H9 (cell line): ENCODE data around the gene TNNI3. TPM values are rescaled to one million over a fixed set of nuclear protein-coding genes. Genes with fewer than 3 reads are reported as not detected.

Experiments used
- DNase-seq: peaks from one replicate; pipeline ENCODE4 v3.0.0-alpha.2; 2017
- H2AFZ ChIP-seq: one replicate; pipeline ENCODE4 v1.6.1; 2013; ENCODE audit warnings: mild to moderate bottlenecking, low read length, control low read depth, moderate library complexity
- H2AK5ac ChIP-seq: 2 replicates; pipeline ENCODE4 v1.6.1; 2013; ENCODE audit warnings: low read length, control low read depth, mixed read lengths; ENCODE audit not compliant: insufficient read length
- H2BK120ac ChIP-seq: one replicate; pipeline ENCODE4 v1.6.1; 2013; ENCODE audit warnings: low read depth, mild to moderate bottlenecking, low read length, control low read depth, inconsistent platforms; ENCODE audit not compliant: poor library complexity, severe bottlenecking
- H2BK12ac ChIP-seq: 2 replicates; pipeline ENCODE4 v1.6.1; 2013; ENCODE audit warnings: low read length, control low read depth, mixed read lengths, low read depth; ENCODE audit not compliant: insufficient read length
- H2BK15ac ChIP-seq: 2 replicates; pipeline ENCODE4 v1.6.1; 2013; ENCODE audit warnings: low read depth, low read length, control low read depth
- H2BK20ac ChIP-seq: one replicate; pipeline ENCODE4 v1.6.1; 2013; ENCODE audit warnings: low read depth, mild to moderate bottlenecking, low read length, control low read depth, inconsistent platforms; ENCODE audit not compliant: poor library complexity, severe bottlenecking
- H2BK5ac ChIP-seq: 2 replicates; pipeline ENCODE4 v1.6.1; 2013; ENCODE audit warnings: low read length, control low read depth, mixed read lengths; ENCODE audit not compliant: insufficient read length
- H3K14ac ChIP-seq: 2 replicates; pipeline ENCODE4 v1.6.1; 2013; ENCODE audit warnings: low read length, control low read depth; ENCODE audit not compliant: insufficient read depth
- H3K18ac ChIP-seq: 2 replicates; pipeline ENCODE4 v1.6.1; 2013; ENCODE audit warnings: low read depth, mild to moderate bottlenecking, mixed read lengths, low read length, control low read depth; ENCODE audit not compliant: insufficient read length
- H3K23ac ChIP-seq: 2 replicates; pipeline ENCODE4 v1.6.1; 2013; ENCODE audit warnings: low read length, control low read depth, mixed read lengths, low read depth; ENCODE audit not compliant: insufficient read length
- H3K23me2 ChIP-seq: 2 replicates; pipeline ENCODE4 v1.6.1; 2013; ENCODE audit warnings: low read depth, mild to moderate bottlenecking, mixed read lengths, low read length, control low read depth; ENCODE audit not compliant: insufficient read length, poor library complexity, severe bottlenecking
- H3K27ac ChIP-seq: 2 replicates; pipeline ENCODE4 v1.5.1; 2013; ENCODE audit warnings: low read length, control low read depth, mixed read lengths, low read depth; ENCODE audit not compliant: insufficient read length
- H3K27me3 ChIP-seq: 2 replicates; pipeline ENCODE4 v1.6.1; 2013; ENCODE audit warnings: low read length, control low read depth, inconsistent platforms; ENCODE audit not compliant: insufficient read depth
- H3K4ac ChIP-seq: 2 replicates; pipeline ENCODE4 v1.6.1; 2013; ENCODE audit warnings: low read depth, mild to moderate bottlenecking, control low read depth, inconsistent platforms, low read length, moderate library complexity
- H3K4me1 ChIP-seq: 2 replicates; pipeline ENCODE4 v1.6.1; 2013; ENCODE audit warnings: low read length, control low read depth, inconsistent platforms; ENCODE audit not compliant: insufficient read depth
- H3K4me2 ChIP-seq: 2 replicates; pipeline ENCODE4 v1.6.1; 2013; ENCODE audit warnings: low read length, control low read depth, mixed read lengths; ENCODE audit not compliant: insufficient read length, insufficient read depth
- H3K56ac ChIP-seq: 2 replicates; pipeline ENCODE4 v1.6.1; 2013; ENCODE audit warnings: low read depth, mild to moderate bottlenecking, mixed read lengths, low read length, control low read depth; ENCODE audit not compliant: insufficient read length
- H3K79me1 ChIP-seq: 2 replicates; pipeline ENCODE4 v1.6.1; 2013; ENCODE audit warnings: low read depth, mild to moderate bottlenecking, moderate library complexity, low read length, control low read depth, inconsistent platforms; ENCODE audit not compliant: insufficient read depth, poor library complexity, severe bottlenecking
- H3K79me2 ChIP-seq: 2 replicates; pipeline ENCODE4 v1.6.1; 2013; ENCODE audit warnings: low read length, control low read depth, inconsistent platforms; ENCODE audit not compliant: insufficient read depth
- H3K9ac ChIP-seq: 2 replicates; pipeline ENCODE4 v1.6.1; 2013; ENCODE audit warnings: low read length, control low read depth, mixed read lengths; ENCODE audit not compliant: insufficient read length; ENCODE audit errors: extremely low read depth
- H3K9me3 ChIP-seq: one replicate; pipeline ENCODE4 v1.6.1; 2013; ENCODE audit warnings: low read depth, low read length, inconsistent platforms; ENCODE audit not compliant: control insufficient read depth
- H3T11ph ChIP-seq: one replicate; pipeline ENCODE4 v1.6.1; 2013; ENCODE audit warnings: mild to moderate bottlenecking, low read length, control low read depth, inconsistent platforms
- H4K20me1 ChIP-seq: one replicate; pipeline ENCODE4 v1.6.1; 2013; ENCODE audit not compliant: control insufficient read depth, insufficient read length, insufficient read depth
- H4K5ac ChIP-seq: 2 replicates; pipeline ENCODE4 v1.6.1; 2013; ENCODE audit warnings: low read depth, mild to moderate bottlenecking, mixed read lengths, low read length, control low read depth; ENCODE audit not compliant: insufficient read length
- H4K8ac ChIP-seq: replicated peaks from 2 replicates; pipeline ENCODE4 v1.6.1; 2013; ENCODE audit warnings: low read length, control low read depth, mixed read lengths, low read depth; ENCODE audit not compliant: insufficient read length
- H4K91ac ChIP-seq: 2 replicates; pipeline ENCODE4 v1.6.1; 2013; ENCODE audit warnings: low read depth, mild to moderate bottlenecking, moderate library complexity, mixed read lengths, low read length, control low read depth; ENCODE audit not compliant: insufficient read length
- H3K27ac Mint-ChIP-seq, 3 experiments: 2 replicates in 2 of 3; 3 replicates in 1 of 3; pipeline ENCODE4 v1.8.0; 2020 to 2021; ENCODE audit warnings: mixed read lengths in 3 of 3, mild to moderate bottlenecking in 1 of 3, moderate library complexity in 1 of 3
- H3K27me3 Mint-ChIP-seq: 2 replicates; pipeline ENCODE4 v1.8.0; 2021; ENCODE audit warnings: low read depth, mild to moderate bottlenecking, moderate library complexity, mixed read lengths
- H3K36me3 Mint-ChIP-seq, 3 experiments: 2 replicates in 2 of 3; 3 replicates in 1 of 3; pipeline ENCODE4 v1.8.0; 2020 to 2021; ENCODE audit warnings: low read depth in 3 of 3, mixed read lengths in 3 of 3; ENCODE audit not compliant: insufficient read depth in 1 of 3
- H3K4me1 Mint-ChIP-seq, 2 experiments: 2 replicates each; pipeline ENCODE4 v1.8.0; 2020; ENCODE audit warnings: mixed read lengths in 2 of 2
- H3K4me3 Mint-ChIP-seq, 2 experiments: 2 replicates in 1 of 2; 3 replicates in 1 of 2; pipeline ENCODE4 v1.8.0; 2020 to 2021; ENCODE audit warnings: mild to moderate bottlenecking in 2 of 2, mixed read lengths in 2 of 2, moderate library complexity in 1 of 2
- H3K9me3 Mint-ChIP-seq, 2 experiments: 2 replicates in 1 of 2; 3 replicates in 1 of 2; pipeline ENCODE4 v1.8.0; 2020; ENCODE audit warnings: mild to moderate bottlenecking in 2 of 2, mixed read lengths in 2 of 2, moderate library complexity in 1 of 2
- CTCF ChIP-seq: fragments of 200-600 bp; sonication (generic); conservative IDR thresholded peaks from 3 replicates; pipeline ENCODE4 v1.8.0; 2021; ENCODE audit warnings: antibody characterized with exemption, mild to moderate bottlenecking
- WGBS: extraction: QIAGEN DNeasy Blood & Tissue Kit; methylation state at CpG from one replicate; pipeline ENCODE4 v1.1.7; 2013; ENCODE audit warnings: missing lambda C conversion rate, low lambda C conversion rate, mixed read lengths; ENCODE audit not compliant: insufficient read length; ENCODE audit errors: extremely low coverage; 5-methylcytosine and 5-hydroxymethylcytosine counted together
- total RNA-seq: library from RNA; stranded (reverse); gene quantifications from 2 replicates; pipeline ENCODE4 v1.2.1, GENCODE V29; 2021

TNNI3 gene
- total RNA-seq, 1 experiment from 2014 or later = 36.9 TPM

DNA sequence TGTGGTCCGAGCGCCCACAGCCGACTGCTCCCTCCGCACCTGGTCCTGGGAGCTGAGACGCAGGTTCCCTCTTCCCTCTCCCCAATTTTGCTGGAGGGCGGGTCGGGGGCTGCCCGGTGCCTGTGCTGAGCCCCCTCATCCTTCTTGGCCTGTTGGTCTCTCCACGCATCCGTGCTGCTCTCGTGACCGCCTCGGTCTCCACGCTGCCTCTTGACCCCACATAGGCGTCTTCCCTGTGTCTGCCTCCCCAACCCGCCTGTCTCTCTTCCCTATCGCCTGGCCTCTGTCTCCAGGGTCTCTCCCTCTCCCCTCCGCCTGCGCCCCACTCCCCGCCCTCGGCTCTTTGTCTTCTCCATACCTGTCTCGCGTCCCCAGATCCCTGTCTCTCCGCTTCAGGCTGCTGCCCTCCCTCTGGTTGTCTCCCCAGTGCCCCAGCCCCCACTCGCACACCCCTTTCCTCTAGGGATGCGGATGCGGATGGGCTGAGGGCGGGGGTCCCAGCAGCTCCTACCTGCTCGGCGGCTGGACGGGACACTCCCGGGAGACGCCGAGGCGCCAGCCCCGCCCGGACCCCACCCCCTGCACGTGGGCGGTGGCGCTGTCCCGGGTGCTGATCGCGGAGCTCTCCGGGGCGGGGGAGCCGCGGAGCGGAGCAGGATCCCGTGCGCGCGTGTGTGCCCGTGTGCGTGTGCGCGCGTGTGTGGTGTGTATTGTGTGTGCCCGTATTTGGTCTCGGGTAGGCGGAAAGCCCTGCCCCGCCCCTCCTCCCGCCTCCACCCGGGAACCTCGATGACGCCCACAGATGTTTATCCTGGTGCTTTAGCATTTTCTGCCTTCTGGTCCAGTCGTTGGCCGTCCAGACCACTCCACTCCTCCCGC lies 22.3 kb upstream of the TNNI3 start, which contains the start of gene SYT5:
Gene SYT5 (minus strand): TSS at position 684 of the 879 bp plus-strand sequence. CDS start 1,248 bp downstream, outside the sequence.
- Histone ChIP-seq H3K9me3 (no peaks in the 10 kb centered on the region), H2AFZ (no peak within 1 kb of the TSS), H3K4ac (no peak within 1 kb of the TSS), H3K23ac (no peak within 1 kb of the TSS), H4K5ac (no peak within 1 kb of the TSS), H2BK20ac (no peak within 1 kb of the TSS), H3T11ph (no peak within 1 kb of the TSS), H3K56ac (no peak within 1 kb of the TSS), H3K27ac (no peak within 1 kb of the TSS), H2BK120ac (no peak within 1 kb of the TSS), H4K20me1 (no peaks in the 10 kb centered on the region), H2BK5ac (no peak within 1 kb of the TSS), H3K79me1 (no peaks in the 10 kb centered on the region), H3K18ac (peak within 1 kb of the TSS; percentile 78), H3K4me2 (peak within 1 kb of the TSS; percentile 60), H2BK12ac (no peak within 1 kb of the TSS), H3K79me2 (no peaks in the 10 kb centered on the region), H3K14ac (0 out of 2 replicates have a peak within 1 kb of the TSS, but pooled peaks have one; percentile 25), H2AK5ac (no peak within 1 kb of the TSS), H4K91ac (no peak within 1 kb of the TSS), H3K27me3 (peaks cover 11% of the 10 kb centered on the region; the same call in 1 of the 2 replicates), H4K8ac (no peak within 1 kb of the TSS), H3K23me2 (peaks cover 10% of the 10 kb centered on the region), H3K9ac (no peak within 1 kb of the TSS), H3K4me1 (peaks cover 2% of the 10 kb centered on the region; the same call in 1 of the 2 replicates), H2BK15ac (no peak within 1 kb of the TSS)
- H3K27ac Mint-ChIP-seq = peak within 1 kb of the TSS in 1 of 3 experiments; percentile 88; a peak in 3 of 7 replicates
- WGBS = no CpG with 5 or more reads among the region's 68 CpGs
- H3K4me1 Mint-ChIP-seq = peaks cover 21 to 34% of the 10 kb centered on the region in 2 experiments
- peak within 1 kb of the TSS; percentile 67 to 87 for H3K4me3 Mint-ChIP-seq
- peaks cover 2 to 3% of the 10 kb centered on the region in 2 experiments; a peak in 4 of 5 replicates for H3K9me3 Mint-ChIP-seq
- no peaks in the 10 kb centered on the region; a peak in 1 of 7 replicates for H3K36me3 Mint-ChIP-seq
- DNase-seq = peak; percentile 69
- TF ChIP-seq CTCF = no peak
- peaks cover 77% of the 10 kb centered on the region for H3K27me3 Mint-ChIP-seq
